ENCODE results near the gene TMEM86A.
A peak's percentile ranks its signal among the peaks of the same experiment; 100 is the strongest.

The TMEM86A gene

GRCh38 chr11:18692941-18693760 is 5.4 kb upstream of the TMEM86A start:
- peak; percentile 76 for DNase-seq (ENCODE audit: low read depth)
- no peak for TF ChIP-seq CTCF (IDR thresholded peaks at IDR 0.05; ENCODE audit: control insufficient read depth, extremely low read depth, insufficient read depth)

GRCh38 chr11:18696638-18697225 is 1.8 kb upstream of the TMEM86A start:
- no peak for DNase-seq (ENCODE audit: low read depth)

More at GRCh38 chr11:18692941-18693760, 5.4 kb upstream of the TMEM86A start:
- H3K4me3 ChIP-seq (ENCODE audit: low read depth, low read length) = no peak overlapping the region

GRCh38 chr11:18697576-18697975 is 1.0 kb upstream of the TMEM86A start:
- DNase-seq (ENCODE audit: low read depth) = no peak
- TF ChIP-seq CTCF (IDR thresholded peaks at IDR 0.05; ENCODE audit: control insufficient read depth, extremely low read depth, insufficient read depth) = no peak
- H3K4me3 ChIP-seq (ENCODE audit: low read depth, low read length) = no peak overlapping the region

More at GRCh38 chr11:18696638-18697225, 1.8 kb upstream of the TMEM86A start:
- H3K4me3 ChIP-seq (ENCODE audit: low read depth, low read length) = no peak overlapping the region
- TF ChIP-seq CTCF (IDR thresholded peaks at IDR 0.05; ENCODE audit: control insufficient read depth, extremely low read depth, insufficient read depth) = no peak

- TF ChIP-seq CTCF (IDR thresholded peaks at IDR 0.05; ENCODE audit: control insufficient read depth, extremely low read depth, insufficient read depth) = no peak
- DNase-seq (ENCODE audit: low read depth) = no peak
- peak overlapping the region; percentile 58 for H3K4me3 ChIP-seq (ENCODE audit: low read depth, low read length)
These were observed 654 bp downstream of the TMEM86A start for GRCh38 chr11:18699269-18699596.

GRCh38 chr11:18699848-18700261 is 1.3 kb downstream of the TMEM86A start:
- H3K4me3 ChIP-seq (ENCODE audit: low read depth, low read length) = no peak overlapping the region
- DNase-seq (ENCODE audit: low read depth) = no peak

GRCh38 chr11:18700375-18700774 is 1.8 kb downstream of the TMEM86A start:
- DNase-seq (ENCODE audit: low read depth) = no peak
- no peak for TF ChIP-seq CTCF (IDR thresholded peaks at IDR 0.05; ENCODE audit: control insufficient read depth, extremely low read depth, insufficient read depth)

More at GRCh38 chr11:18699848-18700261, 1.3 kb downstream of the TMEM86A start:
- no peak for TF ChIP-seq CTCF (IDR thresholded peaks at IDR 0.05; ENCODE audit: control insufficient read depth, extremely low read depth, insufficient read depth)

More at GRCh38 chr11:18700375-18700774, 1.8 kb downstream of the TMEM86A start:
- H3K4me3 ChIP-seq (ENCODE audit: low read depth, low read length) = no peak overlapping the region

Measured in LNCaP clone FGC (cell line).